GM21717 (cell line): ENCODE data around the gene GAS2L1.
"Not testable (repeated sequence)": the region's sequence is repeated elsewhere in the genome, so short reads cannot be mapped to it uniquely, and the experiment has no call there.

Source experiments
- ATAC-seq: cut with Tn5 transposase; IDR thresholded peaks from one replicate; pipeline ENCODE4 v1.9.1; 2021; ENCODE audit warnings: mild to moderate bottlenecking, moderate library complexity; ENCODE audit not compliant: unreplicated experiment

The GAS2L1 gene

GRCh38 chr22:29340566-29340965, 34.1 kb downstream of the GAS2L1 start:
- ATAC-seq, result no peak

GRCh38 chr22:29341056-29341848, 34.8 kb downstream of the GAS2L1 start:
- ATAC-seq, result no peak

- no peak for ATAC-seq
Measured at GRCh38 chr22:29341849-29342127, 35.3 kb downstream of the GAS2L1 start.

- no peak for ATAC-seq
Measured at GRCh38 chr22:29342177-29342576, 35.7 kb downstream of the GAS2L1 start.

GRCh38 chr22:29342577-29343312, 36.3 kb downstream of the GAS2L1 start:
- ATAC-seq, result no peak

- no peak for ATAC-seq
Measured at GRCh38 chr22:29343313-29343805, 36.9 kb downstream of the GAS2L1 start.

GRCh38 chr22:29344137-29344536, 37.7 kb downstream of the GAS2L1 start:
- ATAC-seq, result no peak

GRCh38 chr22:29344889-29345288, 38.4 kb downstream of the GAS2L1 start:
- not testable (repeated sequence) for ATAC-seq

GRCh38 chr22:29345932-29346331, 39.5 kb downstream of the GAS2L1 start:
- no peak for ATAC-seq

- ATAC-seq, result no peak
Measured at GRCh38 chr22:29346659-29347058, 40.2 kb downstream of the GAS2L1 start.

- no peak for ATAC-seq
Measured at GRCh38 chr22:29348041-29348440, 41.6 kb downstream of the GAS2L1 start.

GRCh38 chr22:29348956-29349355, 42.5 kb downstream of the GAS2L1 start:
- ATAC-seq, result no peak

GRCh38 chr22:29351042-29351441, 44.6 kb downstream of the GAS2L1 start:
- ATAC-seq, result no peak

GRCh38 chr22:29351891-29352290, 45.4 kb downstream of the GAS2L1 start:
- no peak for ATAC-seq

- no peak for ATAC-seq
Measured at GRCh38 chr22:29352778-29353177, 46.3 kb downstream of the GAS2L1 start.

- ATAC-seq, result no peak
Measured at GRCh38 chr22:29353286-29353685, 46.8 kb downstream of the GAS2L1 start.

GRCh38 chr22:29353860-29354259, 47.4 kb downstream of the GAS2L1 start:
- no peak for ATAC-seq

GRCh38 chr22:29357193-29357890, 50.9 kb downstream of the GAS2L1 start:
- ATAC-seq, result not testable (repeated sequence)

- no peak for ATAC-seq
Measured at GRCh38 chr22:29359469-29359868, 53.0 kb downstream of the GAS2L1 start.
